HG02759 (cell line): ENCODE measurements around the gene RPS6KA2.

Source experiments
- ATAC-seq: cut with Tn5 transposase; IDR thresholded peaks from one replicate; pipeline ENCODE4 v1.9.1; 2021; ENCODE audit warnings: mild to moderate bottlenecking, moderate library complexity; ENCODE audit not compliant: unreplicated experiment

Gene RPS6KA2

GRCh38 chr6:166436195-166437139 lies 190.6 kb downstream of the RPS6KA2 start:
- ATAC-seq: no peak

GRCh38 chr6:166435574-166435973 lies 191.5 kb downstream of the RPS6KA2 start:
- ATAC-seq: peak; percentile 43

GRCh38 chr6:166434336-166434735 lies 192.7 kb downstream of the RPS6KA2 start:
- ATAC-seq: no peak

DNA sequence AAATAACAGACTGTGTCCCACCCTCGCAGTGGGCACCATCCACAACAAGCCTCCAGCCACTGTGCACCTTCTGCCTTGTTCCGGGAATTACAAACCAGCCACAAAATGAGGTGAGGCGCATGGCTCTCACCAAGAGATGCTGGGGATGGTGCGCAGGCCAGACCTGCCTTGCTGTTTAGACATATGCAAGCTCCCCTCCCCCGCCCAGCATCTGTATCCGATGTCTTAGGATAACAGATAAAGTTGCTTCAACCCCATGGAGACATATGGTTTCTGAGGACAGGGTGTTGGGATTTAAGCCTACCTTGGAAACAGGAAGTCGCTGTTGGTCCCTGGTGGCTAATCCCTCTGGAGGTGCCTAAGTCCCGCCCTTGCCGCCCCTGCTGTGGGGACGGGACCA lies 194.0 kb downstream of the RPS6KA2 start:
- no peak for ATAC-seq

- ATAC-seq: no peak
Observed at GRCh38 chr6:166430269-166430668, 196.8 kb downstream of the RPS6KA2 start.

GRCh38 chr6:166424431-166424830 lies 202.6 kb downstream of the RPS6KA2 start:
- no peak for ATAC-seq

DNA sequence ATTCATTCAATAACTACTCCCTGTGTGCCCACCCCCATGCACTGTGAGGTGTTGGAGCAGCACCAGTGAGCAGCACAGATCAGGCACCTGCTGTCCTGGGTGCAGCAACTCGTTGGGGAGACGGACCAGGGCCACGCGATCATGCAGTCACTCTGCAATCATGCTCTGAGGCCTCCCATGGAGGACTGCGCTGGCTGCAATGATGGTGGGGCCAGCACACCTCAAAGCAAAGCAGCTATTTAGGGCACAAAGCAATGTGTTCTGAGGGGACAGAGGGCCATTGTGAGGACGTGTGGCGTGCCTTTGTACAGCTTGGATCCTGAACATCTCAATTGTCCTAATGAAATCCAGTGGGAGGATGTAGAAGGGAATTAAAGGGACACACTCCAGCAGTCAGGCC lies 203.3 kb downstream of the RPS6KA2 start:
- ATAC-seq: no peak

- no peak for ATAC-seq
Observed at GRCh38 chr6:166423051-166423745, 203.9 kb downstream of the RPS6KA2 start.

DNA sequence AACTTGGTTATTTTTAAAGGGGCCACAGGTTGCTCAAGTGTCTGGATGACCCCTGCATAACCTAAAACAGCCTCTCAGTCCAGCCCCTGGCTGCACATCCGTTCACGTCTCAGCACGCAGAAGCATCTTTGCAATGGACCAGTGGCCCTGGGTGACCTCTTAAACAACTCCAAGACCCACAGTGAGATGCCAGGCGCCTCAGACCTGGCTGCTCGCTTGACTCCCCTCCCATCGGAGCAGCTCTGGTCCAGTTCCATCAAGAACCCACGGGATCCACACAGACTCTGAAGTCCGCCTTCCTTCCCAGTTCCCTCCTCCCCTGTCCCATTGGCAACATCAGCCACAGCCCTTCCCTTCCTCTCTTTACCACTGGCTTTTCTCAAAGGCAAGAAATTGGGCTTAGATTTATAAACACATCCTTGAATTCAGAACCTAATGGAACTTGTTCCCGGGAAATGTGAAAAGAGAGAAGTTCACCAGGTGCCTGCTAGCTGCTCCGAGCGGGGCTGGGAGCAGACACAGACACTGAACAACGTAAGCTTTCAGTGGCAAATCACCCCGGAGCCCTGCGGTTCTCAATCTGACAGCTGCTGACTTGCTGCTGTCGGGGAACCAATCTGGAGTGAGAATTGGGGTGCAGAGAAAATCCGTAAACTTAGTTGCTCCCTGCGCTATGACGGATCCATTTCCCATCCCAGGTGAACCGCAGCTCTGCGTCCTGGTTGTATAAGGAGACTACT lies 204.7 kb downstream of the RPS6KA2 start:
- no peak for ATAC-seq

- no peak for ATAC-seq
Observed at GRCh38 chr6:166420351-166420750, 206.7 kb downstream of the RPS6KA2 start.

DNA sequence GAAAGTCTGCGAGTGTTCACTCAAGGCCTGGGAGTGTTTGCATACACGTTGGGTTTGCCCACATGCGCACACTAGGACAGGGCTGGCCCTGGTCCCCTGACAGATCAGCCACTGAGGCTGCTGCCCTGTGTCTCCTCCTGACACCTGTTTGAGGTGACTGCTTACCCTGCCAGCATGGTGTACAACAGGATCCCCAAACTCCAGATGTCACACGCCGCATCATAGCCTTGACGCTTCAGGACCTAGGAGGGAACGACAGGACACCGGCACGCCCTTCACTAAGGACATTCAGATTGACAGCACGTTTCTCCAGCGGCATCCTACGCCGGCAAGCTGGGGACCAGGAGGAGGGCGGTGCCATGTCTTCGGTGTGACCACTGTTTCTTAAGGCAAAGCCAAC lies 207.3 kb downstream of the RPS6KA2 start:
- ATAC-seq: peak; percentile 19

- peak; percentile 95 for ATAC-seq
Observed at GRCh38 chr6:166419286-166419685, 207.8 kb downstream of the RPS6KA2 start.

DNA sequence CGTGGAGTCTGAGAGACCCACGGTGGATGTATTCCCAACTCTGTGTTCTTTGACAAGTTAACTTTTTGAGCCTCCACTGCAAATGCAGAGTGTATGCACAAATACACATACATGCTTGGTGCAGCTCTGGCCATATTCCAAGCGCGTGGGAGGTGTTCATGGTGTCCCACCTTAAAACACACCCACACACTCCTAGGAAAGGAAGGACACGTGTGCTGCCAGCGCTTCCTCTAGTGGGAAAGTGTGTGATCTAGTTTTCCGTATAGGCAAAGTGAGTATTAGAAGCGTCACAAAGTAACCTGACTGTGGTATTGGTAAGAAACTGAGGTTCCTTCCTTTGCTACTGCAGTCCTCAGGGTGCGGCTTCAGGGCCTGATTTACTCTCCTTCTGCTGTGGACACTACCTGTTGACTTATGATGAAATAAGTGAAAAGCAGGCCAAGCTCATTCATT lies 208.3 kb downstream of the RPS6KA2 start:
- no peak for ATAC-seq

DNA sequence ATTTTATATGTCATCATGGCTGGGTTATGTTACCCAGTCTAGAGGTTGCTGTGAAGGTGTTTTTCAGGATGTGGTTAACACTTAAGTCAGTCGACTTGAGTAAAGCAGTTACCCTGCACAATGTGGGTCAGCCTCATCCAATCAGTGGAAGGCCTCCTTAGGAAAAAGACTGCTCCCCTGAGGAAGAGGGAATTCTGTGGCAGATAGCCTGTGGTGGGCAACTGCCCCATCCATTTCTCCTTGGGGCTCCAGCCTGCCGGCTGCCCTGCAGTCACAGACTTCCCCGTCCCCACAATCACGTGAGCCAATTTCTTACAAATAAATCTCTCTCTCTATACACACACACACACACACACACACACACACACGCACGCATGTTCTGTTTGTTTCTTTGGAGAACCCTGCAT lies 209.8 kb downstream of the RPS6KA2 start:
- peak; percentile 26 for ATAC-seq

- no peak for ATAC-seq
Observed at GRCh38 chr6:166415833-166416347, 211.2 kb downstream of the RPS6KA2 start.

DNA sequence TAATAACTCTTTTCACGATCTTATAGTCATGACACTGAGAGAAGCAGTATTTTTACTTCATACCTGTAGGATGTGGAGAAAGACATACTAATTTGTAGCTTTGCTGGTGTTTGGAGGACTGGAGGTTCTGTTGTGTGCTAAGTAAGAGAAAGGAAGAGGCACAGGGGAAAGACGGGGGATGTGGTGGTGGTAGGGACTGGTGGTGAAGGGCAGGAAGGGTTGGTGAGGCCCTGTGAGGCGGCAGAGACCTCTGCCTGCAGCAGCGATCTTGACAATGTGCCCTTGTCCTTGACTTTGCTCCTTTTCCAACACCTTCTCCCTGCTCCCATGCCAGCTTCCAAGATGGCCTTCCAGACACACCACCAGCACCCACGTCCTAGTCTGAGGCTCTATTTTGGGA lies 211.7 kb downstream of the RPS6KA2 start:
- no peak for ATAC-seq

DNA sequence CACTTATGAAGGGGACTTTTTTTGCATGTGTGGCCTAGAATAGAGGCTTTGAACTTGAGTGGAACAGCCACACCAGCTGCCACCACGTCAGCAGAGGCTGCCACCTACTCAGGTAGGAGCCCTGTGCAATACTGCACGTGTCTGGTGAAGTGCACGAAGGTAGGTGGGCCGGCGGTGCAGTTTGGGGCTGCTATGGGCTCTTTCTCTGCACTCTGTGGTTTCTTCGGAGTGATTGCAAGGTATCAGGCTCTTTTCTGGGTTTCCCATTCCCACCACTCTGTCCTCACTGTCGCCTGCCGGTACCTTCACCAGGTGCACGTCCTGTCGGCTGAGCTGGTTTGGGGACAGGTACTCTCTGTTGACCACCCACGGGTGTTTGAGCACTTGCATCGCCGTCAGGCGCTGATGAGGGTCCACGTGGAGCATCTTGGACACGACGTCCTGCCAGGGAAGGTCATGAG lies 213.5 kb downstream of the RPS6KA2 start:
- no peak for ATAC-seq

- no peak for ATAC-seq
Observed at GRCh38 chr6:166412911-166413384, 214.1 kb downstream of the RPS6KA2 start.

DNA sequence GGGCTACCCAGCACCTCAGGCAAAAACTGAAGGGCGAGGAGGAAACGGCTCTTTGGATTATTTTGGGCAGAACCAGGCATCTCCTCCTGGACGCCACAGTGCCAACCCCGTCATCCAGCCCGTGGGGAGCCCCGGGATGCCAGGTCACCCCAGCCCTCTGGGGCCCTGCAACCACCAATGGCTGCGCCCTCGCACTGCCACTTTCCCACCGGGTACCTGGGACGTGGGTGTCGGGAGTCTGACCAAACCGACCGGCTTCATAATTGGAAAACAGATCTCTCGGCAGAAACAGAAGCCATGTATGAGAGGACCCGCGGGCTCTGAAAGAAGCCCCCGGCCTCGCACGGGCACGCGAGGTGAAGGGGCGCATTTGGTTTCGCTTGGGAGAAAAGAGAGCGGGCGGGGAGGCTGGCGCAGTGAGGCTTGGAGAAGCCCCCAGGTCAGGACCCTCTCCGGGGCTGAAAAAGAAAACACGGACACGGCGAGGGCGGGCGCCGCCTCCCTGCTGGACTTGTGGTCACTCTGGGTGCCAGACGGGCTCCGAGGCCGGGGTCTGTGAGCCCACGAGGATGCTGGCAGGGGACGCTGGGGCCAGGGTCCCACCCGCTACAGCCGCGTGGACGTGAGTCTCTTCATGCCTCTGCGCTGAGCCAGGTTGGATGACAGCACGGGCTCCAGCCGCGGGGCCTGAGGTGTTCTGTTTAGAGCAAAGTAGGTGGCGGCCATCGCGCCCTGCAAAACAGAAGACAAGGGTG lies 214.7 kb downstream of the RPS6KA2 start:
- no peak for ATAC-seq

DNA sequence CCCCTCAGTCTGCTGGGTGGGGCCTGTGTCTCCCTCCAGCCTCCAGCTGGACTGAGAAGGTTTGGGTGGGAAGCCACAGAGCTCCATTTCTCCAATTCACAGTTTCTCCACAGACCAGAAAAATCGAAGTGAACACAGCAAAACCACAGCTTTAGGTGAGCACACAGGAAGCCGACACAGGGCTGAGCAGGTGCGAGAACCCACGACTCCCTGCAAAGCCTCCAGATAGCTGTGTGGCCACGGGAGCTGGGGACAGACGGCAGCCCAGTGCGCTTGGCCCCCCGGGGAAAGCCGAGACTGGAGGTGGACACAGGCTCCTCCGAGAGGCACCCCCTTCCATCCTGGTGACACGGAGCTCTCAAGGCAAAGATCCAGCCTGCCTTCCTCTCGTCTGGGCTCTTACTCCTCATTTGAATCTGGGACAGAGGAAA lies 215.3 kb downstream of the RPS6KA2 start:
- no peak for ATAC-seq
